ENCODE measurements around the gene XPNPEP2.
"Not testable (repeated sequence)": the region's sequence is repeated elsewhere in the genome, so short reads cannot be mapped to it uniquely, and the experiment has no call there.

XPNPEP2 gene

DNA sequence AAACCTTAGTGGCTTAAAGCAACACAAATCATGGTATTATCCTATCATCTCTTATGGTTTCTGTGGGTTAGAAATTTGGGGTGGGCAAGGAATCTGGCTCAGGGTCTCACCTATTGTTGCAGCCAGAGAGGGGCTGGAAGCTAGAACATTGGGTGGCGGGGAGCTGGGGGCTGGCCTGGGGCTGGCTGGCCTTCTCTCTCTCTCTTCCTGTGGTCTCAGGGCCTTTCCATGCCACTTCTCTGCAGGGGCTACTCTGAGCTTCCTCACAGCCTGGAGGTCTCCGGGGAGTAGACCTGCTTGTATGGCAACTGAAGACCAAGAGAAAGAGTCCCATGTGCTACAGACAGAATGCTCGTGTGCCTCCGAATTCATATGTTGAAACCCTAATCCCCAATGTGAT lies 10.7 kb upstream of the XPNPEP2 start:
- no peaks in the 10 kb centered on the region for H3K36me3 ChIP-seq (ENCODE audit: insufficient read depth, low read length)
- no peak overlapping the region for H3K9ac ChIP-seq (ENCODE audit: low read depth, low read length)
- H3K4me1 ChIP-seq (ENCODE audit: insufficient read depth, low read length): peaks cover 17% of the 10 kb centered on the region
- H3K9me3 ChIP-seq (ENCODE audit: control insufficient read depth, insufficient read depth, low read length): no peaks in the 10 kb centered on the region

DNA sequence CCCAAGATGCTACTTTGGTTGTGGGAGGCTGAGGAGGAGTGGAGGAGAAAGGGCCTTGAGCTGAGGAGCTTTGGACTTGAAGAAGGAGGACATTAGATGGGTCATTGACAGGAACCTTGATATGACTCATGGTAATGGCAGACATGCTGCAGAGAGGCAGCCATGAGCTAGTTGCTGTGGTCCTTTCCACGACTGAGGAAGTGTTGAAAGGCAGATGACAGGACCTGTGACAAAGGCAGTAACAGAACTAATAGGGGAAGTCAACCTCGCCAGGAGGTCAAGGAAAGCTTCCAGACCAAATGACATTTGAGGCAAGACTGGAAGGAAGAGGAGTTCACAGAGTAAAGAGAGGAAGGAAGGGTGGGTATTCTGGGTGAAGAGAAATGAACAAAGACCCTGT lies 7.6 kb upstream of the XPNPEP2 start:
- Histone ChIP-seq H3K36me3 (ENCODE audit: insufficient read depth, low read length) (no peaks in the 10 kb centered on the region), H3K9me3 (ENCODE audit: control insufficient read depth, insufficient read depth, low read length) (no peaks in the 10 kb centered on the region), H3K9ac (ENCODE audit: low read depth, low read length) (no peak overlapping the region), H3K4me1 (ENCODE audit: insufficient read depth, low read length) (peaks cover 8% of the 10 kb centered on the region)

DNA sequence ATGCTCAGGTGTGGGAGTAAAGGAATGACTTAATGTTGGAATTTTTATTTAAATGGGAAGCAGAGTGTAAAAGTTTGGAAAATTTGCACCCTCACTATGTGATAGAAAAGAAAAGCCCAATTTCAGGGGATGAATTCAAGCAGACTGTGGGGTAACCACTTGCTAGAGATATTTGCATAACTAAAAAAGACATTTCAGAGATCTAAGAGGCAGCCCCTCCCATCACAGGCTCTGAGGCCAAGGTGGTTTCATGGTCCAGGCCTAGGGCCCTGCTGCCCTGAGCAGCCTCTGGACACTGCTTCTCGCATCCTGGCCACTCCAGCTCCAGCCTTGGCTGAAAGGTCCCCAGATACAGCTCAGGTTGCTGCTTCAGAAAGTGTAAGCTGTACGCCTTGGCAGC lies 5.9 kb upstream of the XPNPEP2 start:
- Histone ChIP-seq H3K9me3 (ENCODE audit: control insufficient read depth, insufficient read depth, low read length) (no peaks in the 10 kb centered on the region), H3K9ac (ENCODE audit: low read depth, low read length) (no peak overlapping the region), H3K4me1 (ENCODE audit: insufficient read depth, low read length) (peaks cover 6% of the 10 kb centered on the region), H3K36me3 (ENCODE audit: insufficient read depth, low read length) (no peaks in the 10 kb centered on the region)

DNA sequence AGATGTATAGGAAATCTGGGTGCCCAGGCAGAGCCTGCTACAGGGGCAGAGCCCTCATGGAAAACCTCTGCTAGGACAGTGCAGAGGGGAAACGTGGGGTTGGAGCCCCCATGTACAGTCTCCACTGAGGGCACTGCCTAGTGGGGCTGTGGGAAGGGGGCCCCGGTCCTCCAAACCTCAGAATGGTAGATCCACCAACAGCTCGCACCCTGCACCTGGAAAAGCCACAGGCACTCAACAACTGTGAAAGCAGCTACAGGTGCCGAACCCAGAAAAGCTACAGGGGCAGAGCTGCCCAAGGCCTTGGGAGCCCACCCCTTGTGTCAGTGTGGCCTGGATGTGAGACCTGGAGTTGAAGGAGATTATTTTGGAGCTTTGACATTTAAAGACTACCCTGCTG lies 5.4 kb upstream of the XPNPEP2 start:
- H3K36me3 ChIP-seq (ENCODE audit: insufficient read depth, low read length): no peaks in the 10 kb centered on the region
- peaks cover 9% of the 10 kb centered on the region; the same call in 1 of the 2 replicates for H3K4me1 ChIP-seq (ENCODE audit: insufficient read depth, low read length)
- no peaks in the 10 kb centered on the region for H3K9me3 ChIP-seq (ENCODE audit: control insufficient read depth, insufficient read depth, low read length)
- H3K9ac ChIP-seq (ENCODE audit: low read depth, low read length): no peak overlapping the region

DNA sequence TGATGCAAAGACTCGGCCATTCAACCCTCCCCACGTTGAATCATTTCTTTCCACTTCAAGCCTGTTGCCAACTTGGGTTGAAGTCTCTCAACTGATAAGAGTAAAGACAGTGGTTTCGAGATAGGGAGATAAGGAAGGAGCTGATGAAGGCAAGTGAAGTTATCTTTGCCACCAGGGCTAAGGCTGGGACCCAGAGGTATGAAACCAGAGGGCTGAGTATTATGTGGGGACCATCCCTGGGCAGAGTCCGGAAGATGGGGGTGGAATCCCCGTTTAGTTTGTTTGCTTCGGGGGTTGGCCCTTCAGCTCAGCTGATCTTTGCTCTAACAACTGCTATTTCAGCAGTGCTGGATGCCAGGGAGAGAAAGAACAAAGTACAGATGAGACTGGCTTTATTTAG lies 2.3 kb upstream of the XPNPEP2 start:
- peaks cover 23% of the 10 kb centered on the region; the same call in 1 of the 2 replicates for H3K4me1 ChIP-seq (ENCODE audit: insufficient read depth, low read length)
- no peaks in the 10 kb centered on the region for H3K36me3 ChIP-seq (ENCODE audit: insufficient read depth, low read length)
- no peak overlapping the region for H3K9ac ChIP-seq (ENCODE audit: low read depth, low read length)
- H3K9me3 ChIP-seq (ENCODE audit: control insufficient read depth, insufficient read depth, low read length): no peaks in the 10 kb centered on the region

DNA sequence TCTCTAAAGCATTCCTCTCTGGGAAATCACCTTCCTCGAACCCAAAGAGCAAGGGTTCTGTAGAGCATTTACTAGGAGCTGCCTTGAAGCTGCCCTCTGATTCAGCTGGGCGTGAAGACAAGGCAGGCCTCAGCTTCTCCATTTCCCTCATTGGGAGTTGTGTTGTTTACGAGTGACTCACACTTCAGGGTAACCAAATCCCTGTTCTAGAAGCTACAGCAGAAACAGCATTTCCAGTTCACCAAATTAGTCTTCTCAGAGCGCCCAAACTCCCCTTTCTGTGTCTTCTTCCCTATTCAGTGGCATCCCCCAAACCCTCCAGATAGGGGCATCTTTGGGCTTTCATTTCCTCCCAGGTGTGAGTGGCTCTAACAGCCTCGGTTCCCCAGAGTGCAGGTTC lies 863 bp upstream of the XPNPEP2 start:
- peaks cover 22% of the 10 kb centered on the region; the same call in 1 of the 2 replicates for H3K4me1 ChIP-seq (ENCODE audit: insufficient read depth, low read length)
- H3K36me3 ChIP-seq (ENCODE audit: insufficient read depth, low read length): no peaks in the 10 kb centered on the region
- H3K9ac ChIP-seq (ENCODE audit: low read depth, low read length): no peak overlapping the region
- no peaks in the 10 kb centered on the region for H3K9me3 ChIP-seq (ENCODE audit: control insufficient read depth, insufficient read depth, low read length)

DNA sequence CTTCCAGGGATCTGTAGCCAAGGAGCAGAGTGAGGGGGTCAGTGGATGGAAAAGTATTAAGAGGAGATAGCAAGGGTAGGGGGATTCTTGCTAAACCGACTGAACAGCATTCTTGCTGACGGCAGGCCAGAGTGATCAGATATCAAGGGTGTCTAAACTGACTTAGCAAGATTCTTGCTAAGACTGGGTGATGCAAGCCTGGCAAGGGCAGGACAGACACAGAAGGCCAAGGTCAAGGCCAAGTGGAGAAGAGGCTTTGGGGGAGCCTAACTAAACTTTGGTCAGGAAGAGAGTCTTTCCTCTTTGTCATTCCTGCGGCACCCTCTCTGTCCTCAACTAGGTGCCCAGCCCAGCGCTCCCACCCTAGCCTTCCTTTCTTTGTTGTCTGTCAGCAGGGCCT lies 799 bp downstream of the XPNPEP2 start:
- H3K4me1 ChIP-seq (ENCODE audit: insufficient read depth, low read length): peaks cover 22% of the 10 kb centered on the region; the same call in 1 of the 2 replicates
- no peaks in the 10 kb centered on the region for H3K36me3 ChIP-seq (ENCODE audit: insufficient read depth, low read length)
- H3K9ac ChIP-seq (ENCODE audit: low read depth, low read length): no peak overlapping the region
- no peaks in the 10 kb centered on the region for H3K9me3 ChIP-seq (ENCODE audit: control insufficient read depth, insufficient read depth, low read length)

DNA sequence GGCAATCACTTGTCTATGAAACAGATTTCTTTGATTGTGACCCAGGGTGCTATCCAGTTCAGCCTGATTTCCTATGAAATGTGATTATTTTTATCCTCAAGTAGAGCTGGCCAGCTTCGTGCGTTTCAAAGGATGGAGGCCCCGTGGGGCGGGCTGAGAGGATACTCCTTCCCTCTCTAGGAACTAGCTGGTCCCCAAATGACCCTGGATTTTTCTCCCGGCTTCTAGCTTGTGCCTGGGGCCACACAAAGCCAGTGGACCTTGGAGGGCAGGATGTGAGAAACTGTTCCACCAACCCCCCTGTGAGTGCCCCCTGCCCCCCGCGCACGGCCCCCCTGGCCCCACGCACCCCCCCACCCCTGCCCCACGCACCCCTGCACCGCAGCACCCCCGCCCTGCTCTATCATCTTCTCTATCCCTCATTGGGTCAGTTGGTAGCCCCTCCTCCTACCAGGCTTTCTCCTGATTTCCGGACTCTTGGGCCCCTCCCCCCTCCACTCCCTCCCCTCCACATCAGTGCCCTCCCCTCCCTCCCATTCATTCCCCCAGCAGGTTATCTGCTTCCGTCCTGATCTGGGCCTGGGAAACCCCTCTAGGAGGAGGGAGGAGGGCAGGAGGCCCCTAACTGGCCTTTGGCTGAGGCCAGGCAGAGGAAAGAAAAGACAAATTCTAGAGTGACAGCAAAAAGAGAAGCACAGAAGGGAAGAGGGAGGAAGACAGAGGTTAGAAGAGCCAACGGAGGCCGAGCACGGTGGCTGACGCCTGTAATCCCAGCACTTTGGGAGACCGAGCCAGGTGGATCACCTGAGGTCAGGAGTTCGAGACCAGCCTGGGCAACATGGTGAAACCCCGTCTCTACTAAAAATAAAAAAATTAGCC lies 3.3 kb downstream of the XPNPEP2 start:
- H3K9ac ChIP-seq (ENCODE audit: low read depth, low read length): no peak overlapping the region
- H3K36me3 ChIP-seq (ENCODE audit: insufficient read depth, low read length): no peaks in the 10 kb centered on the region
- H3K9me3 ChIP-seq (ENCODE audit: control insufficient read depth, insufficient read depth, low read length): no peaks in the 10 kb centered on the region
- peaks cover 31% of the 10 kb centered on the region; the same call in 1 of the 2 replicates for H3K4me1 ChIP-seq (ENCODE audit: insufficient read depth, low read length)

DNA sequence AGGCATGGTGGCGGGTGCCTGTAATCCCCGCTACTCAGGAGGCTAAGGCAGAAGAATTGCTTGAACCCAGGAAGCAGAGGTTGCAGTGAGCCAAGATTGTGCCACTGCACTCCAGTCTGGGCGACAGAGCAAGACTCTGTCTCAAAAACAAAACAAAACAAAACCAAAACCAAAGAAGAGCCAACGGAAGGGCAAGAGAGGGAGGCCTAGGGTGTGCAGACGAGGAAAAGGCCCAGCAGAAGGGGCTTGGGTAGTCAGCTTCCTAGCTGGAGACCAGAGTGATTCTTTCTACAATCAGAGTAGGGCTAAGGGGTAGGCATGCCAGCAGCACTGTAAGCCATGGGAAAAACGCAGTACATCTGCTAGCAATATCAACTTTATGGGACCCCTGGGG lies 4.0 kb downstream of the XPNPEP2 start:
- peaks cover 37% of the 10 kb centered on the region; the same call in 1 of the 2 replicates for H3K4me1 ChIP-seq (ENCODE audit: insufficient read depth, low read length)
- not testable (repeated sequence) for H3K9me3 ChIP-seq (ENCODE audit: control insufficient read depth, insufficient read depth, low read length)

DNA sequence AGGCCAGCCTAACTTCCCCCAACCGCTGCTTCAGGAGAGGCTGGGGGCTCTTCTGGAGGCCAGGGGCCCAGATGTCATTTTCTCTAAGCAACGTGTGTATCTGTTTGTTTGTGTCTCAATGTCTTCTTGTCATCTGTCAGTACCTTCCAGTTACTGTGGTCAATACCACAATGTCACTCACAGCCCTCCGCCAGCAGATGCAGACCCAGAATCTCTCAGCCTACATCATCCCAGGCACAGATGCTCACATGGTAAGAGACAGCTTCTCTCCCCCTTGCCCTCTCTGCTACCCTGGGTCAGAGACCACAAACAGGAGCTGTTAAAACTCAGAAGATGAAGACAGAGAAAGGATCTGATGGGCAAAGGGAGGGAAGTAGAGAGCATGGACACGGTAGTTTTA lies 5.0 kb downstream of the XPNPEP2 start:
- Histone ChIP-seq H3K4me1 (ENCODE audit: insufficient read depth, low read length) (peaks cover 40% of the 10 kb centered on the region), H3K36me3 (ENCODE audit: insufficient read depth, low read length) (no peaks in the 10 kb centered on the region), H3K9me3 (ENCODE audit: control insufficient read depth, insufficient read depth, low read length) (no peaks in the 10 kb centered on the region), H3K9ac (ENCODE audit: low read depth, low read length) (no peak overlapping the region)

More for the DNA sequence above, 4.0 kb downstream of the XPNPEP2 start:
- H3K9ac ChIP-seq (ENCODE audit: low read depth, low read length); H3K36me3 ChIP-seq (ENCODE audit: insufficient read depth, low read length): not testable (repeated sequence)

DNA sequence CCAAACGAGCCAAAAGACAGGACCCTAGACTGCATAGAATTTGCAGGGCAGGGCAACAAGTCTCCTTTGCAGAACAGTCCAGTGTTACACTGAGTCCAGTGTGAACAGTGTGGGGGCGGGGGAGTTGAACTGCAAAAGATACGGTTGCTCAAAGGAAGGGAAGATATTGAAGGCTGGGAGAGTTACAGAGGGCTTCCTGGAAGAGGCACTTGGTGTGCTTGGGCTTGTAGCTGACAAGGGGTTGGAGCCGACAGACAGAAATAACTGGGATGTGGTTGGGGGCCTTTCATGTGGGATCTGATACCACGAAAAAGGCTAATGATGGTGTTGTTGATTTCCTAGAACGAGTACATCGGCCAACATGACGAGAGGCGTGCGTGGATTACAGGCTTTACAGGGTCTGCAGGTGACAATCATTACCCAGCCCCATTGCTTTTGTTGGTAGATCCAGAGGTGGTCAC lies 6.1 kb downstream of the XPNPEP2 start:
- no peak overlapping the region for H3K9ac ChIP-seq (ENCODE audit: low read depth, low read length)
- H3K36me3 ChIP-seq (ENCODE audit: insufficient read depth, low read length): no peaks in the 10 kb centered on the region
- H3K4me1 ChIP-seq (ENCODE audit: insufficient read depth, low read length): peaks cover 31% of the 10 kb centered on the region
- no peaks in the 10 kb centered on the region for H3K9me3 ChIP-seq (ENCODE audit: control insufficient read depth, insufficient read depth, low read length)

DNA sequence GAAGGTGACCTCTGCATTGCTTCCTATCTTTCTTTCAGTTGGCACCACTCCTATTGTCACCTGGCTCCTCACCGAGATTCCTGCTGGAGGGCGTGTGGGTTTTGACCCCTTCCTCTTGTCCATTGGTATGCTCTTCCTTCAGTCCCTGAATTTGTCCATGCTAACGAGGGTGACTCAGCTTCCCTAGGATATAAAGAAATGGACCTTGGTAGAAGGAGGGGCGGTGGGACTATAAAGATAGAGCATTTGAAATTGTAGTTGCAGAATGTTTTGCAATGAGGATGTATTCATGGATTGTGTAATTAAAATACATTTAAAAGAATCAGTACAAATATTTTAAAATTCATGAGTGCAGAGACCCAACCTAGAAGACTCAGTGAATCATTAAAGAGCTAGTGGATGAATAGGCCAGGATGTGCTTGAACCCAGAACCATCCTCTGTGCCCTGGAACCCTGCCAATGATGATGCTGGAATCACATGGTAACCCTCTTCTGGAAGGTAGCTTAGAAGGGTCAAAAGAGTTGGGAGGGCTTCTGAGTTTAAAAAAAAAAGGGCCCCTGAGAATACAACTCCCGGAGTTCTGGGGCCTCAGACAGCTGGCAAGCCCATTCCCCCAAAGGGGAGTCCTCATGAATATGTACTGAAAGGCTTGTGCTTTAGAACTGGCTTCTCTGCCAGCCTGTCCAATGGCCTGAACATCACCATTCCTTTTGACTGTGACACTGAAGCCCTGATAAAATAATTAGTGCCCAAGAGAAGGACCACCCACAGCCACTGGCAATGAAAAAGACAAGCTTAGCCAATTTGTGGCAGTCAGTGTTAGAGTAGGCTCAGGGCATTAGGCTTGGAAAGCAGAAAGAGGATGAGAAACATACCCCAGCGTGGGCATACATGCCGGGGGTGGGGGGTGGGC lies 8.0 kb downstream of the XPNPEP2 start:
- H3K4me1 ChIP-seq (ENCODE audit: insufficient read depth, low read length): peaks cover 29% of the 10 kb centered on the region
- no peaks in the 10 kb centered on the region for H3K9me3 ChIP-seq (ENCODE audit: control insufficient read depth, insufficient read depth, low read length)
- no peaks in the 10 kb centered on the region for H3K36me3 ChIP-seq (ENCODE audit: insufficient read depth, low read length)
- H3K9ac ChIP-seq (ENCODE audit: low read depth, low read length): no peak overlapping the region

DNA sequence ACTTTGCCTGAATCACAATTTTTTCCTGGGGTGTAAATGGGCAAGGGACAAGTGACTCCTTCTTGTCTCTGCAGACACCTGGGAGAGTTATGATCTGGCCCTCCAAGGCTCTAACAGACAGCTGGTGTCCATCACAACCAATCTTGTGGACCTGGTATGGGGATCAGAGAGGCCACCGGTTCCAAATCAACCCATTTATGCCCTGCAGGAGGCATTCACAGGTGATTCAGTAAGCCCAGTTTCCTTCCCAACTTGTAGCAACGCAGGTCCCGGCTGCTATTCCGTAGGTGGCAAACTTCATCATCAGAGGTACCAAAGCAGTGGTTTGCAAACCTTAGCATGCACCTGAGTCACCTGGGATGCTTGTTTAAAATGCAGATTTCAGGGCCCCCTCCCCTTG lies 8.8 kb downstream of the XPNPEP2 start:
- peaks cover 29% of the 10 kb centered on the region for H3K4me1 ChIP-seq (ENCODE audit: insufficient read depth, low read length)

DNA sequence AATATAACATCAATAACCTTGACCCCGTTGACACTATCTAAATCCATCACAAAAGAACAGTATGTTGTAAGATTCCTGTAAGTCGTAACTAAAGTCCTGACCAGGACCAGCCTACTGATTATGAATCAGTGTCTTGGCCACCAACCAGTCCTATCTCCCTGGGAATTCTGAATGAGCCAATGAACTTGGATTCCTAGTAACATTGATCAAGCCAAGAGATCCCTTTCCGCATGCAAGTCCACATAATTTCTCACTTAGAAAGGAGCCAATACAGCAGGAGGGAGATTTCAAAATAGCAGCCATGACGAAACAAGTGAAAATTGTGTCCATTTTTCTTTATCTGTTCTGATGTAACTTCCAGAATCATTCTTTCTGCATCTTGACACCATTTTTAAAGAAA lies 9.5 kb downstream of the XPNPEP2 start:
- Histone ChIP-seq H3K9ac (ENCODE audit: low read depth, low read length) (no peak overlapping the region), H3K36me3 (ENCODE audit: insufficient read depth, low read length) (no peaks in the 10 kb centered on the region), H3K4me1 (ENCODE audit: insufficient read depth, low read length) (peaks cover 26% of the 10 kb centered on the region), H3K9me3 (ENCODE audit: control insufficient read depth, insufficient read depth, low read length) (no peaks in the 10 kb centered on the region)

More for the DNA sequence above, 8.8 kb downstream of the XPNPEP2 start:
- Histone ChIP-seq H3K9ac (ENCODE audit: low read depth, low read length) (no peak overlapping the region), H3K36me3 (ENCODE audit: insufficient read depth, low read length) (no peaks in the 10 kb centered on the region), H3K9me3 (ENCODE audit: control insufficient read depth, insufficient read depth, low read length) (no peaks in the 10 kb centered on the region)

All from ES-I3 (cell line).